WTC11 (cell line): ENCODE measurements around the gene PRKCZ.

Experiments
- ATF2 ChIP-seq: sonication (generic); formaldehyde crosslinking; IDR thresholded peaks from 2 replicates; pipeline ENCODE4 v1.8.1; 2022; ENCODE audit warnings: low read depth, missing genetic modification reagents, borderline replicate concordance
- ATF3 ChIP-seq: sonication (generic); formaldehyde crosslinking; conservative IDR thresholded peaks from 2 replicates; pipeline ENCODE4 v1.8.1; 2022; ENCODE audit warnings: mild to moderate bottlenecking, missing genetic modification reagents
- CTCF ChIP-seq: fragments of 200-600 bp; IDR thresholded peaks from 2 replicates; pipeline ENCODE4 v1.8.0; 2022; ENCODE audit warnings: antibody characterized with exemption
- FOXJ3 ChIP-seq: sonication (generic); formaldehyde crosslinking; IDR thresholded peaks from 2 replicates; pipeline ENCODE4 v1.9.0; 2021; ENCODE audit warnings: missing genetic modification reagents, mild to moderate bottlenecking, borderline replicate concordance
- IRF2 ChIP-seq: sonication (generic); formaldehyde crosslinking; IDR thresholded peaks from 2 replicates; pipeline ENCODE4 v1.8.0; 2022; ENCODE audit warnings: low read depth, missing genetic modification reagents, borderline replicate concordance
- NFATC4 ChIP-seq: fragments of 250-450 bp; sonication (Bioruptor Pico); IDR thresholded peaks from 2 replicates; pipeline ENCODE4 v1.9.0; 2021; ENCODE audit warnings: mild to moderate bottlenecking
- NFE2L1 ChIP-seq: sonication (generic); formaldehyde crosslinking; IDR thresholded peaks from 2 replicates; pipeline ENCODE4 v1.8.1; 2023; ENCODE audit warnings: missing genetic modification reagents
- RORB ChIP-seq: fragments of 250-450 bp; sonication (Bioruptor Pico); IDR thresholded peaks from 2 replicates; pipeline ENCODE4 v1.9.0; 2021; ENCODE audit warnings: mild to moderate bottlenecking
- USF2 ChIP-seq: sonication (generic); formaldehyde crosslinking; IDR thresholded peaks from 2 replicates; pipeline ENCODE4 v1.8.1; 2023; ENCODE audit warnings: mild to moderate bottlenecking, missing genetic modification reagents, moderate library complexity
- ZNF121 ChIP-seq: sonication (generic); formaldehyde crosslinking; IDR thresholded peaks from 2 replicates; pipeline ENCODE4 v1.8.0; 2023; ENCODE audit warnings: missing genetic modification reagents
- ZNF263 ChIP-seq: sonication (generic); formaldehyde crosslinking; IDR thresholded peaks from 2 replicates; pipeline ENCODE4 v1.8.1; 2022; ENCODE audit warnings: low read depth, mild to moderate bottlenecking, moderate library complexity, missing genetic modification reagents
- ZNF317 ChIP-seq: sonication (generic); formaldehyde crosslinking; IDR thresholded peaks from 2 replicates; pipeline ENCODE4 v1.8.1; 2023; ENCODE audit warnings: low read depth, mild to moderate bottlenecking, moderate library complexity, missing genetic modification reagents, borderline replicate concordance
- TF ChIP-seq, protein P1 (sequence below): sonication (generic); formaldehyde crosslinking; IDR thresholded peaks from 2 replicates; pipeline ENCODE4 v1.8.0; 2022; ENCODE audit warnings: mild to moderate bottlenecking, missing genetic modification reagents
- TF ChIP-seq, protein P2 (sequence below): sonication (generic); formaldehyde crosslinking; IDR thresholded peaks from 2 replicates; pipeline ENCODE4 v1.8.0; 2022; ENCODE audit warnings: mild to moderate bottlenecking, missing genetic modification reagents

- TF ChIP-seq IRF2 (CRISPR knock-in tag), result no peak
- TF ChIP-seq CTCF, result no peak
- no peak for TF ChIP-seq RORB (CRISPR knock-in tag)
- TF ChIP-seq USF2 (CRISPR knock-in tag), result no peak
- TF ChIP-seq, protein P1, sequence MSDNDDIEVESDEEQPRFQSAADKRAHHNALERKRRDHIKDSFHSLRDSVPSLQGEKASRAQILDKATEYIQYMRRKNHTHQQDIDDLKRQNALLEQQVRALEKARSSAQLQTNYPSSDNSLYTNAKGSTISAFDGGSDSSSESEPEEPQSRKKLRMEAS (CRISPR knock-in tag), result no peak
- no peak for TF ChIP-seq ZNF263 (CRISPR knock-in tag)
- TF ChIP-seq, protein P2, sequence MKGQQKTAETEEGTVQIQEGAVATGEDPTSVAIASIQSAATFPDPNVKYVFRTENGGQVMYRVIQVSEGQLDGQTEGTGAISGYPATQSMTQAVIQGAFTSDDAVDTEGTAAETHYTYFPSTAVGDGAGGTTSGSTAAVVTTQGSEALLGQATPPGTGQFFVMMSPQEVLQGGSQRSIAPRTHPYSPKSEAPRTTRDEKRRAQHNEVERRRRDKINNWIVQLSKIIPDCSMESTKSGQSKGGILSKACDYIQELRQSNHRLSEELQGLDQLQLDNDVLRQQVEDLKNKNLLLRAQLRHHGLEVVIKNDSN (CRISPR knock-in tag), result no peak
- no peak for TF ChIP-seq NFATC4
- no peak for TF ChIP-seq FOXJ3 (CRISPR knock-in tag)
- no peak for TF ChIP-seq NFE2L1 (CRISPR knock-in tag)
- no peak for TF ChIP-seq ZNF317
- no peak for TF ChIP-seq ATF3
- no peak for TF ChIP-seq ATF2 (CRISPR knock-in tag)
- no peak for TF ChIP-seq ZNF121 (CRISPR knock-in tag)
Observed at GRCh38 chr1:2053217-2053616, 3.0 kb downstream of the PRKCZ start.
